Tibial nerve (tissue), 3 donors: ENCODE results near the gene PCDHGB7.

Experiments used
- CTCF ChIP-seq, 5 experiments: fragments of 200-600 bp in 3 of 5; fragments of 450-650 bp in 2 of 5; sonication (generic) in 3 of 5; IDR thresholded peaks; one replicate each; pipeline ENCODE4 v1.5.1; 2016 to 2019; ENCODE audit warnings: antibody characterized with exemption in 5 of 5, mild to moderate bottlenecking in 3 of 5, moderate library complexity in 2 of 5
- POLR2A ChIP-seq, 2 donors: fragments of 450-650 bp; IDR thresholded peaks; one replicate each; pipeline ENCODE4 v1.6.1; 2017; ENCODE audit warnings: antibody characterized with exemption in 2 of 2, mild to moderate bottlenecking in 2 of 2, moderate library complexity in 2 of 2

GRCh38 chr5:141402553-141403243, 14.8 kb upstream of the PCDHGB7 start, which contains the start of gene PCDHGA9:
- TF ChIP-seq CTCF (IDR thresholded peaks at IDR 0.05) (peak in 1 of 5 experiments; percentile 8), POLR2A (IDR thresholded peaks at IDR 0.05) (no peak)
